ENCODE results near the gene FKBP8.
"Not testable (repeated sequence)": the region's sequence is repeated elsewhere in the genome, so short reads cannot be mapped to it uniquely, and the experiment has no call there.

FKBP8 gene

DNA sequence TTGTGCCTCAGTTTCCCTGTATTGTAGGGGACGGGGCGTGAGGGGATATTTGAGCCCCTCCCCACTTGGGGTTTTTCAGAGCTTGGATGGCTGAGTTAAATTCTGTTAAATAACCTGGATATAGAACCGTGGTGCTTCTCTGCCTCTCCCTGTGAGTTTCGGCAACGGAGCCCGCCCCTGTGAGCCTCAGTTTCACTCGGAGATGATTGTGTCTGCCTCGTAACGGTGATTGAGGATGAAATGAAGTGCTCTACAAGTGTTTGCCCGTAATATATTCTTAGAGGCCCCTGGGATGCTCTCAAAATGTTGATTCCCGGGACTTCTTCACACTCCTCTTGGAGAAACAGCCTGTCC, 14.8 kb upstream of the FKBP8 start:
- no peak for DNase-seq

DNA sequence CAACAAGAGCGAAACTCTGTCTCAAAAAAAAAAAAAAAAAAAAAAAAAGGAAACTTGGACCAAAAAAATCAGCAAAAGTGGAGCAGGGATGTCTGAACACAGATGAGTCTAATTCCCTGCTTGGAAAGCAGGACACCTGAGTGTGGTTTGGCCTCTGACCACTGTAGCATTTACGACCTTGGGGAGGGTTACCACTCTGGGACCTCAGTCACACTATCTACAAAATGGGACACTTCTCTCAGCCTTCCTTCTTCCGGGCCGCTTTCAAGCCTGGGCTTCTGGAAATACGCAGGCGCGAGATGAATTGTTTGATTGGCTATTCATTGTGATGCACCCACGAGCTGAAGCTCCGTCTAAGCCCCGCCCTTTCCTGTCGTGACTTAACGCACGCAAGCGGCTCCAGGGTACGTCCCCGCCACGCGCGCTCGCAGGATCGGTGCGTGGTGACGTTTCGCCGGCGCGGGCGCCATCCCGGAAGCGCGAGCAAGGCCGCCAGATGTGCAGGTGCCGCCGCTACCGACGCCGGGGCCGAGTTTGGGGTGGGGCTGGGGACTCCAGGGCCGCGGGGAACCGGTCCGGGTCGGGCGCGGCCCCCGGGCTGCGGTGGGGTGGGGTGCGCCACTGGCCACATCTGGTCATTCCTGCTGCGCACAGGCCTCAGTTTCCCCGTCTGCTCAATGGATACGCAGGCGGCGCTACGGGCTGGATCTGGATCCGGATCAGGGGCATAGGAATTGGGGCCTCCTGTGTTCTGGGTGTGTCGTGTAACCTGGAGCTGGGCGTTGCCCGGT, 14.2 kb upstream of the FKBP8 start, which contains the start of gene KXD1:
Gene KXD1, plus strand, starts transcription at position 460 of the 791 bp plus-strand sequence. CDS start 4,187 bp downstream, outside the sequence.
- DNase-seq: peak; percentile 97 to 99

DNA sequence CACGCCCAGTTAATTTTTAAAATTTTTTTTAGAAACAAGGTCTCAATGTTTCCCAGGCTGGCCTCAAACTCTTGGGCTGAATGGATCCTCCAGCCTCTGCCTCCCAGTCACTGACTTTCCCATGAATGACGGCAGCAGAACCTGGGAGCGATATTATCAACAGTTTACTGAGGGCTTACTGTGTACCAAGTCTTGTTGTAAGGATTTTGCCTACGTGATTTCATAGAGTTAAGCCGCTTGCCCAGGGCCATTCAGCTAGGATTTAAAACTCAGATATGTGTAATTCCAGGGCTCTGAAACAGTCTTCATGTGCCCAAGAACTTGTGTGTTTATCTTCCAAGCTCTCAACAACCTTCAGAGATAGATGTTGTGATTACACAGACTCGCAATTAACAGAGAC, 8.3 kb upstream of the FKBP8 start:
- no peak for DNase-seq

DNA sequence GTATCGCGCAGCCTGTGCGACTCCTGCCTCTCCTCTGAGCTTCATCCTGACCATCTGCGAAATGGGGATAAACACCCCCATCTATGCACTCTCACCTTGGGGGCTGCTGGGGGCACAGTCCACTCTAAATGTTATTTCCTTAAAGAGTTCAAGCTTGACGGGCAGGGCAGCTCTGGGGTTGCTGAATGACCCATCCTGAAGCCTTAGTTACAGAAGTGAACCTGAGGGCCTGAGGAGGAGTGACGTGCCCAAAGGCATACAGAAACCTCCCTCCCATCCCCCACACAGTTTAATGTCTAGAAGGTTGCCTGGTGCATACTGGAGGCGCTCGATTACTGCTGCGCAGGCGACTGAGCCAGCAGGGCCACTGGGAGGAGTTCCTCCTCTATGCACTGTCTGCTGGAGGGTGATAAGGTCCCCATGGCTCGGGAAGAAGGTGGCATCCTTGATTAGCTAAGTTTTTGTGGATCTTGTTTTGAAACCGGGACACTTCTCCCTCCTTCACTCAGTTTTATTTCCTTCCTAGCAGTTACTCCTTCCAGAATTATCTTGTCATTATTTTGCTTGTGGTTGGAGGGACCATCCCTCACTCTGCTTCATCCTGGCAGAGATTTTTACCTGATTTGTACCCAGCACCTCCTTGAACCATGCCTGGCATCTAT, 572 bp upstream of the FKBP8 start:
- DNase-seq: peak; percentile 74 to 78

DNA sequence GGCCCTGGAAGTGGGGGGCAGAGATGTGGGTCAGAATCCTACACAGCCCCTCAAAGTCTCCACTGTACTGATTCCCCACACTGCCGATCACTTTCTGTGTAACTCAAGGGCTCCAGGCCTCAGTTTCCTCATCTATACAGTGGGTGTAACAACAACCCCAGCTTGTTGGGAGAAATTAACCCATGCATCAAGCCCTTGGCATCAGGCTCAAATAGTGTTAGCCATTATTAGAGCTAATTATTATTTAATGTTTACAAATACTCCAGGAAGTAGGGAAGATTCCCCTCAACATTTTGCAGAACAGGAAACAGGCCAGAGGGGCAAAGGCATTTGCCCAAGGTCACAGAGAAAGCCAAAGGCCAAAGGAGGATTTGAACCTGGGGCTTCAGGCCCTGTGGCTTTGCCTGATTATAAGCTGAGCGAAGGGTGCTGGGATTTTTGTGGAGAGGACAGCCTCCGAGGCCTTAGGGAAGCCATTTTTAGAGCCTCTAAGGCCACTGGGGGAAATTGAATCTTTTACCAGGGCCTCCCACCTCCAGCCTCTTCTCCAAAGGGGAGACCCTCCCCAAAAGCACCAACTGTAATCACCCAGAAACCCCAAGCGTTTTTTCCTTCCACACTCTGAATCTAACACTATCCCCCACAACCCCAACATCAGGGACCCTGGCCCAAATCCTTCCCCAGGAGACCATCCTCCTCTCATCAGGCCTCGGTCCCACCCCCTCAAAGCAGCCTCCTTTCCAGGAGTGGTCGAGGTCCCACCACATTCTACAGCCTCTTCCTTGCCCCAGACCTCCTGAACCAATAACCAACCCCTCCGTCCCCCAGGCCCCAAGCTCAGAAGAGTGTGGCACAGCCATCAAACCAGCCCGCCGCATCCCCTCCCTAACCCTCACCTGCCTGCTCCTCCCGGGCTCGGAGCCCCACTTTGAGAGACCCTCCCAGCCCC, 1.1 kb downstream of the FKBP8 start:
- peak in 1 of 2 donors; percentile 12 for DNase-seq

DNA sequence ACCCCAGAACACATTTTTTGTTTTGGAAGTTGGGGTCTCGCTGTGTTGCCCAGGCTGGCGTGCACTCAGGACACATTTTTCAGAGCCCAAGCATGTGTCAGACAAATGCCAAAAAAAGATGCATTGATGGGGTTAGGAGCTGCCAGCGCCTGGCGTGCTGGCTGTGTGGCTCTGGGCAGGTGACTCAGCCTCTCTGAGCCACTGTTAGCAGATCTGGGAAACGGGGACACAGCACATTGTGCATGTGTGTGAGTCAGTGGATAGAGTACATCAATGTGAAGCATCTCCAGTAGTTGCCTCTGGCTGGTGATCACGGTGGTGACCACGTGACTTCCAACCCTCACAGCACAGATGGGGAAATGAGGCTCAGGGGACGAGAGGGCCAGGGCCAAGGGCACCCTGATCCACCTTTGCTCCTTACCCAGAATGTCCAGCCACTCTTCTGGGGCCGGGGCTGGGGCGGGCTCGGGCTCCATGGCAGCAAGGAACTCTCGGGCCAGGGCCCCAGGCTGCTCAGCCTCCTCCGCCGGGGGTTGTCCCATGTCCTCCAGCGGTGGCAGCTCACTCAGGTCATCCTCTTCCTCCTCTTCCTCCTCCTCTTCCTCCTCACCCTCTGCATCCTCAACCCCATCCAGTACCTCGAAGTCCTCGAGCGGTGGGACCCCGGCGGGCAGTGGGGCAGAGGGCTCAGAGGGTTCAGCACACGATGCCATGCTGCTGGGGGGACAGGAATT, 1.9 kb downstream of the FKBP8 start:
- no peak for DNase-seq

DNA sequence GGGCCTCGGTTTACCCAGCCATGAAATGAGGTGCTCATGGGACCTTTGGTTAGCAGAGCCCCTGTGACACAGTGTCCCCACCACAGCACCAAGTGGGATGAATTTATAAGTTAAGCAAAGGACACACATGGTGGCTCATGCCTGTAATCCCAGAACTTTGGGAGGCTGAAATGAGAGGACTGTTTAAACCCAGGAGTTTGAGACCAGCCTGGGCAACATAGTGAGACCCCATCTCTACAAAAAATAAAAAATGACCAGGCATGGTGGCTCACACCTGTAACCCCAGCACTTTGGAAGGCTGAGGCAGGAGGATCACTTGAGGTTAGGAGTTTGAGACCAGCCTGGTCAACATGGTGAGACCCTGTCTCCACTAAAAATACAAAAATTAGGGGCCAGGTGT, 3.2 kb downstream of the FKBP8 start:
- DNase-seq: not testable (repeated sequence)

DNA sequence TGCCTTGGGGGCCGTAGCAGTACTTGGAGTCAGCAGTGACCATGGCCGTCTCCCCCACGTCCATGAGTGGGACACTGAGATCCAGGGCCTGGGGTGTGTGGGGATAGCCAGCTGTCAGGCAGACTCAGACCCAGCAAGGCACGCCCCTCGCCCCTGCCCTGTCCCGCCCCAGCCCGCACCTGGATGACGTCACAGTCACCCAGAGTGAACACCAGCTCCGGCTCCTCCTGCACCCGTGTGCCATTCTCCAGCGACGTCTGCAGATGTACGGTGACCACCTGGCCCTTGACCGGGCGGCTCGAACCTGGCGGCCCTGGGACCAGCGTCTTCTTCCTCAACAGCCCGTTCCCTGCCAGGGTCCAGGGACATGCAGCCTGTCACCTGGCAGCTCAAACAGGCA, 4.0 kb downstream of the FKBP8 start:
- DNase-seq: no peak

DNA sequence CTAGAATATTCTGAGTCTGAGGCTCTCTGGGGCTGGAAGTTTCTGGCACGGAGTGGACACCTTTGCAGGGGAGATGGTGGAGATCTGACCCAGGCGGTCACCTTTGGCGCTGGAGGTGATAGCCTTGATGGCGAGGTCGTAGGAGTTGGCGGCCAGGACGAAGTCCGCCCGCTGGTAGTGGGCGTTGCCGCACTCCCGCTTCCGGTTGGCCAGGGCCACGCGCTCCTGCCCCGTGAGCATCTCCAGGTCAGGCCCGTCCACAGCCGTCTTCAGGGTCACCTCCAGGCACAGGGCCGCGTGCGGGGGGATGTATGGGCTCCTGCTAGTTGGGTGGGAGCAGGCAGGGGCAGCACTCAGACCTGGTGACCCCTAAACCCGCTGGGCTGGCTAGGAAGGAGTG, 5.3 kb downstream of the FKBP8 start:
- no peak for DNase-seq

DNA sequence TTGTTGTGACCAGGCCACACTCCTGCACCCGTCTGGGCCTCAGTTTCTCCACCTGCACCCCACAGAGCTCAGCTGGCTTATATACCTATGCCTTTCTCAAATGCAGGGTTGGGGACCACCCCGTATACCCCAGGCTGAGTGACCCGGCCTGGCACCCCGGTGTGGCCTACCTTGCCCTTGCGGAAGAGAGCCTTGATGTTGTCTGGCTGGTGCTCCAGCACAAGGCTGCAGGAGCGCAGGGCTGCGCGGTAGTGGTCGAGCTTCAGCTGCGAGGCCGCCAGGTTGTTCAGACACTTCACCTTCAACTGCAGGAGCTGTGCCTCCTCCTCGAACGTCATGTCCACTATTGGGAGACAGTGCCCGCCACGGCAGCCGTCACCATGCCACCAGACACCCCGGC, 5.9 kb downstream of the FKBP8 start:
- DNase-seq: no peak

DNA sequence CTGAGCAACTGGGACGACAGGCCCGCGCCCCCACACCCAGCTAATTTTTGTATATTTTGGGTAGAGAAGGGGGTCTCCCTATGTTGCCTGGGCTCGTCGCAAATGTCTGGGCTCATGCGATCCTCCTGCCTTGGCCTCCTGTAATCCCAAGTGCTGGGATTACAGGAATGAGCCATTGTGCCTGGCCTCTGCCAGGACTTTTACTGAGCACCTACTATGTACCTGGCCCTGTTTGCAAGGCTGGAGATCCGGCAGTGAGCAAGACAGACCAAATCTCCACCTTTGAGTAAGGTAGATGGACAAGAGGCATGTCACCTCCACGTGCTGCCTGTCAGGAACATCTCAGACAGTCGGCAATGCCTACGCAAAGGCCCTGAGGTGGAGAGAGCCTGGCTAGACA, 6.9 kb downstream of the FKBP8 start:
- DNase-seq: no peak

DNA sequence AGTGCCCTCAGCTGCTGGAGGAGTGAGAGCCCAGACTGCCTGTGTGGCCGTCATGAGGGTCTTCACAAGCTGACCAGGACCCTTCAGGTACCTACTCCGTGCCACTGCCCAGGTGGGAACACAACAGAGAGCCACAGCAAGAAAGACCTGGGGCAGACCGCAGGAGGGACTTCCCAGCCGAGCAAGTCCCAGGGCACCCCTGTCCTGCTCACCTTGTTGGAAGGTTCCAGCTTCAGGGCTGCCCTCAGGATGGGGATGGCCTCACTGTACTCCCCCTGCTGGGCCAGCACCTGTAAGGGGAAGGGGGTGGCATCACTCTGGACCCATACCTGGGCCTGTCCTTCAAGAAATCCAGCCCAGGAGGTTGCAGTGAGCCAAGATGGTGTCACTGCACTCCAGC, 10.3 kb downstream of the FKBP8 start:
- no peak for DNase-seq

DNA sequence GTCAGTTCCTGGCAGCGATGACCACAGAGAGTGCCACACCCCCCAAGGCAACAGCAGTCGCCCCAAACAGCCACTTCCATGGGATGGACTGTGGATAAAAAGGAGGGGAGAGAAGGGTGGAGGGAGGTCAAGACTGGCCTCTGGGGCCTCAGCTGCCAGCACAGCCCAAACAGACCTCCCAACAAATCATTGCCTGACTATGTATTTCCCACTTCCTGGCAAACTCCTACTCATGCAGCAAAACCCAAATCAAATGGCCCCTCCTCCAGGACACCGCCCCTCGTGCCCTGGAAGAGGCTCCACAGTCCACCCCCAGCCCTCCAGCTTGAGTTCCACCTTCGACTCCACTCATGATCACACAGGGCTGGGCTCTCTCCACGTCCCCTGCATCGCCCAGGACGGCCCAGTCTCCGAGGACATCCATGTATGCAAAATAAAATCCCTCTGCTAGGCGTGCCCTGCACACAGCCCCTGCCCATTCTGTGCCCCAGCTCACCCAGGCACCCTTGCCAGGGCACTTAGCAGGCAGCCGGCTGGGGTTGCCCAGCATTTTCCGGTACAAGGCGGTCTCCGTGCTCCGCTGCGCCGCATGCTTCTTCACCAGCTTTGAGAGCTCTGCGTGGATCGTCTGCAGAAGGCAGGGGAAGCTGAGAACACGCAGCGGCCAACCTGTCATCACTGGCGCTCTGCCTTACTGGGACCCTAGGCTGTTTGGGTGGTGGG, 11.0 kb downstream of the FKBP8 start:
- DNase-seq: no peak

DNA sequence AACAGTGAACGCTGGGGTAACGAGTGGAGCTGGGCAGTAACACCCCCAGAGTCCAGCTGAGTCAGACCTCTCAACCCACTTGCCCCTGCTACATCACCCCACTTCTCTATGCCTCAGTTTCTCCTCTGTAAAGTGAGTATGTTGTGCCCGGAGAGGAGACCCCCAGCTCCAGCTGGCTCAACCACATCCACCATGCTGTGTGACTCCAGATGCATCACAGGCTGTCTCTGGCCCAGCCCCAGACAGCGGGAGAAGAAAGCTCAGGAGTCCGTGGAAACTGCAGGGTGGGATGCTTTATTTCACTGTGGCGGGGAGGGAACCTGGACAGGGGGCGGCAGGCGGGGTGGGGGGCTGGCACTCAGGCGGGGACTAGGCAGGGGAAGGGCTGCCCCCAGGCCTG, 11.9 kb downstream of the FKBP8 start:
- DNase-seq: no peak

DNA sequence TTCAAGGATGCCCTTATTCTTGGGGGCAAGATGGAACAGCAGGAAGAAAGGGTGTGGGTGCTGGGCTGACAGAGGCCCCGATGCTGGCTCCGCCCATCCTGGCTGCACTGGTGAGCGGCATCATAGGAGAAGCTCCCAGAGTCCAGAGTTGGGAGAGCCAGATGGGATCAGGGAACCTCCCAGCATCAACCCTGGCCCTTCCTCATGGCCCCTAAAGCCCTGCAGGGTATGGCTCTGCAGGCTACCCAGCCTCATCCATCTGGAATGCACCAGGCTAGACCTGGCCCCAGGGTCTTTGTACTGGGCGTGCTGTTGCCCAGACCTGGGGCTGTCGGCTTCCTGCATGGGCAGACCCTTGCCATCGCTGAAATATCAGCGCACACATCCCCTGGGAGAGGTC, 13.6 kb downstream of the FKBP8 start:
- DNase-seq: no peak

DNA sequence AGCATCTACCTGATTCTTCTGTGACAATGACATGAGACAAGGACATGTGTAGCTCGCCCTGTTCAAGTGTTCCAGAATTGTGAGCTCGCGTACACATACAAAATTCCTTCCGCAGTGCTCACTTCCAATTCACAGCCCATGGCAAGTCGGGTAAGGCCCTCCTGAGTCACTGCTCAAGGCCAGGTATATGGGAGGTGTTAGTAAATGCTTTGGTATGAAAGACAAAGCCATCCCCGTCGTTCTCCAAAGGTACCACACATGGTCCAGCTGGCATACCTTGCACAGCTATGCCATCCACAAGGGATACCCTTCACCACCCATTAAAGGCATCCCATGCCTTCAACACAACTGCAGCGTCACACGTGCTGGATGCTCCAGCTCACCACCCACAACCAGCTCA, 17.1 kb downstream of the FKBP8 start:
- no peak for DNase-seq

DNA sequence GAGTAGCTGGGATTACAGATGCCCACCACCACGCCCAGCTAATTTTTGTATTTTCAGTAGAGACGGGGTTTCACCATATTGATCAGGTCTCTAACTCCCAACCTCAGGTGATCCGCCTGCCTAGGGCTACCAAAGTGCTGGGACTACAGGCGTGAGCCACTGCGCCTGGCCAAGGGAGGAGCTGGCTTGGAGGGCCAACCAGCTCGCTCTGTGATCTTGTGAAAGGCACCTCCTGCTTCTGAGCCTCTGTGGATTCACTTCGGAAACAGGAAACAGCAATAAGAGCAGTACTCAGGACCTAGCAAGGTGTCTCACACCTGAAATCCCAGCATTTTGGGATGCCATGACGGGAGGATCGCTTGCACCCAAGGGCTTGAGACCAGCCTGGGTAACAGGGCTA, 19.5 kb downstream of the FKBP8 start:
- DNase-seq: no peak

DNA sequence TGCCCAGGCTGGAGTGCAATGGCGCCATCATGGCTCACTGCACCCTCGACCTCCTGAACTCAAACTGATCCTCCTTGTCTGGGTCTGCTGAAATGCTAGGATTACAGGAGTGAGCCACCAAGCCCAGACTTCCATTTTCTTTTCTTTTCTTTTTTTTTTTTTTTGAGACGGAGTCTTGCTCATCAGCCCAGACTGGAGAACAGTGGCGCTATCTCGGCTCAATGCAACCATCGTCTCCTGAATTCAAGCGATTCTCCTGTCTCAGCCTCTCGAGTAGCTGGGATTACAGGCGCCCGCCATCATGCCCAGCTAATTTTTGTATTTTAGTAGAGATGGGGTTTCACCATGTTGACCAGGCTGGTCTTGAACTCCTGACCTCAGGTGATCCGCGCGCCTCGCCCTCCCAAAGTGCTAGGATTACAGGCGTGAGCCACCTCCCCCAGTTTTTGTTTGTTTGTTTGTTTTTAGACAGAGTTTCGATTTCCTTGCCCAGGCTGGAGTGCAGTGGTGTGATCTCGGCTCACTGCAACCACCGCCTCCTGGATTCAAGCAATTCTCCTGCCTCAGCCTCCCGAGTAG, 20.4 kb downstream of the FKBP8 start:
- not testable (repeated sequence) for DNase-seq

DNA sequence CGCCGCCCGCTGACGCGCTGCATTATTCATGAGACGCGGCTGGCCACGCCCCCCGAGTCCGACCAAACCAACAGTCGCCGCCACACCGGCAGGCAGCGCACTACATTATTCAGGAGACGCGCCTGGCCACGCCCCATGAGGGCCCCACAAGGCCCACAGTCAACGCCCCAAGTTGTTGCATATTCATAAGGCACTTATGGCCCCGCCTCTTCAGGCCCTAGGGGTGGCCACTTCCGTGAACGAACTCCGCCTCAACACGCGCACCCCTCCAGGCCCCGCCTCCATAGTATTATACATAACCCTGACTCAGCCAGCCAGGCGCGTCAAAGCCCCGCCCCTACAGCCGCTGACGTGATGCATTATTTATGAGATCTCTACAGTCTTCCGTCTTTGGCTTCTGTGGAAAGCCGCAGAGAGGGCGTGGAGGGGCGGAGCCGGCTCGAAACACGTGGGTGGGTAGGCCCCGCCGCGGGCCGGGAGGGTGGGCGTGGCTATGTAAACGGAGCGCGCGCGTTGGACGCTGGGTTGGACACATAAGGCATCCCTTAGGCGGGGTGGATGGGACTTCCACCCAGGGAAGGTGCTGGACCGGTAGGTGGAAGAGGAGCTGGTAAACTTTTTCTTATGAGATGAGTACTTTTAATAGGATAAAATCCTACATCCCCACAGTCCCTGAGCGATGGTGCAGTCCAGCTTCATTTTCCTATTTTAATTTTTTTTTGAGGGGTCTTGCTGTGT, 21.1 kb downstream of the FKBP8 start:
- peak; percentile 100 for DNase-seq

DNA sequence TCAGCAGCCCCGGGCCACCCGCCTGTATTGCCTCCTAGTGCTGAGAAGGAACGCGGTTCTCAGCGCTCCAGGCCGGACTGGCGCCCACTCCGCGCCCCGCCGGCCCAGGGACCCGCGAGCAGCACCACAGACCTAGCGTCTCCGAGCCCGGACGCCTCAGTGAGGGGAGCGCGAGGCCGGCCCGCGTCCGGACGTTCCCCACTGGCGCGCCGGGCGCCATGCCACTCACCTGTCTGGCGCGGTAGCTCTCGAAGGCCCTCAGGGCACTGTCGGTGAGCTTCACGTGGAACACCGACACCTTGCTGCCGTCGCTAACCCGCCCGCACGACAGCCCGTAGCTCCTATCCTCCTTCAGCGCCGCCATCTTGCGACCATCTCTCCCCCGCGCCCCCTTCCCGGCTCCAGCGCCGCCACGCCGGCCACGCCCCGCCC, 21.7 kb downstream of the FKBP8 start, which contains the start of gene ELL:
Gene ELL, minus strand, starts transcription at position 379 of the 432 bp plus-strand sequence. Its CDS starts 15 bp downstream, at position 364.
- no peak for DNase-seq

All from inflammatory macrophage treated with lipopolysaccharide for 1 hour (primary cell).